PC-3 (cell line): Measurements from ENCODE around the gene VEZT.

Experiments used
- CTCF ChIP-seq: fragments of 300-600 bp; sonication (generic); conservative IDR thresholded peaks from 2 replicates; pipeline ENCODE4 v1.5.1; 2017; ENCODE audit warnings: antibody characterized with exemption, low read depth, mild to moderate bottlenecking, low read length
- EZH2 ChIP-seq: fragments of 300-600 bp; sonication (generic); IDR thresholded peaks from one replicate; pipeline ENCODE4 v1.6.1; 2017; ENCODE audit warnings: antibody characterized with exemption, mild to moderate bottlenecking, low read length; ENCODE audit not compliant: unreplicated experiment

GRCh38 chr12:95304673-95305198 lies 87.1 kb downstream of the VEZT start:
- no peak for TF ChIP-seq CTCF
- TF ChIP-seq EZH2, result no peak
